HPDE6-E6E7 (cell line): ENCODE measurements around the gene MPV17L2.

Experiments
- DNase-seq: peaks from one replicate; pipeline ENCODE4 v3.0.0; 2011; ENCODE audit warnings: missing footprints; ENCODE audit errors: extremely low spot score

MPV17L2 gene

GRCh38 chr19:18160971-18161635 is 31.9 kb upstream of the MPV17L2 start:
- DNase-seq: peak; percentile 63

- DNase-seq: no peak
These were observed 31.4 kb upstream of the MPV17L2 start for GRCh38 chr19:18161636-18162002.

GRCh38 chr19:18164072-18164471 is 28.9 kb upstream of the MPV17L2 start:
- no peak for DNase-seq

- no peak for DNase-seq
These were observed 27.0 kb upstream of the MPV17L2 start for GRCh38 chr19:18165794-18166544.

- DNase-seq: no peak
These were observed 26.0 kb upstream of the MPV17L2 start for GRCh38 chr19:18167011-18167410.

GRCh38 chr19:18167975-18168645 is 24.9 kb upstream of the MPV17L2 start:
- peak; percentile 60 for DNase-seq

- no peak for DNase-seq
These were observed 24.2 kb upstream of the MPV17L2 start for GRCh38 chr19:18168673-18169381.

- no peak for DNase-seq
These were observed 22.2 kb upstream of the MPV17L2 start for GRCh38 chr19:18170714-18171255.

- DNase-seq: no peak
These were observed 21.3 kb upstream of the MPV17L2 start for GRCh38 chr19:18171605-18172327.

GRCh38 chr19:18172331-18173053 is 20.5 kb upstream of the MPV17L2 start:
- DNase-seq: no peak

- DNase-seq: no peak
These were observed 19.9 kb upstream of the MPV17L2 start for GRCh38 chr19:18173054-18173571.

- DNase-seq: peak; percentile 70
These were observed 19.3 kb upstream of the MPV17L2 start, which contains the start of gene IFI30 for GRCh38 chr19:18173572-18174288. TSS of gene IFI30 (plus strand) at chr19:18173813. CDS start at chr19:18173842, 29 bp downstream.

- no peak for DNase-seq
These were observed 18.0 kb upstream of the MPV17L2 start for GRCh38 chr19:18174983-18175382.

GRCh38 chr19:18176367-18177310 is 16.4 kb upstream of the MPV17L2 start:
- DNase-seq: no peak

GRCh38 chr19:18179957-18180356 is 13.1 kb upstream of the MPV17L2 start:
- DNase-seq: no peak

GRCh38 chr19:18183529-18183928 is 9.5 kb upstream of the MPV17L2 start:
- DNase-seq: no peak

- DNase-seq: no peak
These were observed 7.5 kb upstream of the MPV17L2 start for GRCh38 chr19:18185538-18185937.

- DNase-seq: no peak
These were observed 2.7 kb upstream of the MPV17L2 start for GRCh38 chr19:18190278-18190677.
